GM12878 (cell line): ENCODE data around the gene POLR2L. TPM values are rescaled to one million over a fixed set of nuclear protein-coding genes. Genes with fewer than 3 reads are reported as not detected.
A peak's percentile ranks its signal among the peaks of the same experiment; 100 is the strongest.

Experiments used
- ATF7 ChIP-seq: fragments of 450-650 bp; IDR thresholded peaks from 2 replicates; pipeline ENCODE4 v1.6.1; 2016; ENCODE audit warnings: low read depth, mild to moderate bottlenecking
- CBFB ChIP-seq: IDR thresholded peaks from 2 replicates; pipeline ENCODE4 v1.6.1; 2016; ENCODE audit warnings: antibody characterized with exemption, low read depth
- CREB1 ChIP-seq: IDR thresholded peaks from 2 replicates; pipeline ENCODE4 v1.6.1; 2012; ENCODE audit warnings: low read depth, mild to moderate bottlenecking, inconsistent platforms
- E2F4 ChIP-seq: IDR thresholded peaks from 2 replicates; pipeline ENCODE4 v1.6.1; 2012; ENCODE audit warnings: low read depth, low read length, improper control_type of control experiment
- FOXM1 ChIP-seq: IDR thresholded peaks from 2 replicates; pipeline ENCODE4 v1.6.1; 2012; ENCODE audit warnings: low read depth, mild to moderate bottlenecking, inconsistent platforms, low read length, moderate library complexity
- GATAD2B ChIP-seq: fragments of 450-650 bp; conservative IDR thresholded peaks from 2 replicates; pipeline ENCODE4 v1.6.1; 2017; ENCODE audit warnings: low read depth, mild to moderate bottlenecking, moderate library complexity
- HCFC1 ChIP-seq: fragments of 150-350 bp; IDR thresholded peaks from 2 replicates; pipeline ENCODE4 v1.6.1; 2014; ENCODE audit warnings: low read length
- HDAC6 ChIP-seq: fragments of 200-600 bp; sonication (generic); IDR thresholded peaks from one replicate; pipeline ENCODE4 v1.8.0; 2017; ENCODE audit warnings: antibody characterized with exemption; ENCODE audit not compliant: unreplicated experiment
- MEF2B ChIP-seq: fragments of 450-650 bp; IDR thresholded peaks from 2 replicates; pipeline ENCODE4 v1.6.1; 2018; ENCODE audit warnings: mild to moderate bottlenecking, moderate library complexity; ENCODE audit not compliant: partially characterized antibody, poor library complexity, severe bottlenecking
- MXI1 ChIP-seq: fragments of 150-350 bp; IDR thresholded peaks from 2 replicates; pipeline ENCODE4 v1.6.1; 2011; ENCODE audit warnings: low read depth, mild to moderate bottlenecking, inconsistent platforms, low read length, improper control_type of control experiment
- NR2F1 ChIP-seq: fragments of 450-650 bp; conservative IDR thresholded peaks from 2 replicates; pipeline ENCODE4 v1.6.1; 2017; ENCODE audit warnings: mild to moderate bottlenecking
- PBX3 ChIP-seq: IDR thresholded peaks from 2 replicates; pipeline ENCODE4 v1.6.1; 2011; ENCODE audit warnings: mild to moderate bottlenecking, low read depth, low read length, moderate library complexity; ENCODE audit not compliant: insufficient replicate concordance
- POLR2A ChIP-seq: IDR thresholded peaks from 2 replicates; pipeline ENCODE4 v1.6.1; 2011; ENCODE audit warnings: low read depth, mild to moderate bottlenecking, low read length
- POLR2AphosphoS2 ChIP-seq: IDR thresholded peaks from 2 replicates; pipeline ENCODE4 v1.6.1; 2011; ENCODE audit warnings: low read depth, mild to moderate bottlenecking, low read length, improper control_type of control experiment, moderate library complexity
- POU2F2 ChIP-seq: IDR thresholded peaks from 3 replicates; pipeline ENCODE4 v1.6.1; 2011; ENCODE audit warnings: low read depth, mild to moderate bottlenecking, low read length, borderline replicate concordance
- RUNX3 ChIP-seq: IDR thresholded peaks from 2 replicates; pipeline ENCODE4 v1.6.1; 2012; ENCODE audit warnings: low read length, inconsistent platforms
- SIN3A ChIP-seq: IDR thresholded peaks from 2 replicates; pipeline ENCODE4 v1.6.1; 2012; ENCODE audit warnings: low read depth, low read length, improper control_type of control experiment
- SIX5 ChIP-seq: IDR thresholded peaks from 2 replicates; pipeline ENCODE4 v1.6.1; 2011; ENCODE audit warnings: mild to moderate bottlenecking, low read depth, low read length, moderate library complexity; ENCODE audit not compliant: severe bottlenecking
- STAT1 ChIP-seq: fragments of 450-650 bp; conservative IDR thresholded peaks from 2 replicates; pipeline ENCODE4 v1.6.1; 2014; ENCODE audit warnings: antibody characterized with exemption, mild to moderate bottlenecking
- TCF3 ChIP-seq: IDR thresholded peaks from 2 replicates; pipeline ENCODE4 v1.6.1; 2012; ENCODE audit warnings: low read depth, mild to moderate bottlenecking, low read length, borderline replicate concordance; ENCODE audit not compliant: insufficient read depth
- YY1 ChIP-seq: IDR thresholded peaks from 2 replicates; pipeline ENCODE4 v1.6.1; 2011; ENCODE audit warnings: low read depth, mild to moderate bottlenecking, low read length
- polyA plus RNA-seq, 11 experiments: library from polyadenylated mRNA; depleted of rRNA in 4 of 11; unstranded in 6 of 11; stranded (reverse) in 5 of 11; fragments of >200 nt; fragmentation: Nextera tagmentation in 4 of 11; fragmentation: Illumina TruSeq in 1 of 11; extraction: Ambion mirVana in 4 of 11; extraction: Trizol in 1 of 11; gene quantifications; 1 replicate in 1 of 11; 2 replicates in 10 of 11; pipeline versions ENCODE4 v1.2.1 to v1.2.3, GENCODE V29; 2011 to 2016; ENCODE audit warnings: inconsistent platforms in 2 of 11, missing spikeins in 2 of 11, low read depth in 1 of 11
- total RNA-seq, 4 experiments: library from RNA; depleted of rRNA in 3 of 4; stranded (reverse); fragments of >200 nt in 3 of 4; fragmentation: Illumina TruSeq in 1 of 4; extraction: Trizol in 1 of 4; gene quantifications; 2 replicates each; pipeline versions ENCODE4 v1.2.1 to v1.2.3, GENCODE V29; 2013 to 2021
- TF ChIP-seq, protein P1 (sequence below): fragments of 450-650 bp; IDR thresholded peaks from 2 replicates; pipeline ENCODE4 v1.6.1; 2017; ENCODE audit warnings: low read depth, mild to moderate bottlenecking, moderate library complexity
- TF ChIP-seq, protein P2 (sequence below): fragments of 450-650 bp; IDR thresholded peaks from 2 replicates; pipeline ENCODE4 v1.6.1; 2017; ENCODE audit warnings: borderline replicate concordance
- TF ChIP-seq, protein P3 (sequence below): fragments of 450-650 bp; IDR thresholded peaks from 2 replicates; pipeline ENCODE4 v1.6.1; 2018; ENCODE audit warnings: borderline replicate concordance, mild to moderate bottlenecking; ENCODE audit not compliant: partially characterized antibody

POLR2L gene
- total and polyA plus RNA-seq, 10 of the 15 experiments (the other 5 are each of a cell fraction or from before 2014, with no cell fraction given) = 23.1 to 497 (median 125) TPM

GRCh38 chr11:842370-843002, at the start of gene POLR2L, which contains the start of gene TSPAN4 (continued):
- TF ChIP-seq MXI1 = peak; percentile 97
- TF ChIP-seq FOXM1 = no peak
- TF ChIP-seq, protein P1, sequence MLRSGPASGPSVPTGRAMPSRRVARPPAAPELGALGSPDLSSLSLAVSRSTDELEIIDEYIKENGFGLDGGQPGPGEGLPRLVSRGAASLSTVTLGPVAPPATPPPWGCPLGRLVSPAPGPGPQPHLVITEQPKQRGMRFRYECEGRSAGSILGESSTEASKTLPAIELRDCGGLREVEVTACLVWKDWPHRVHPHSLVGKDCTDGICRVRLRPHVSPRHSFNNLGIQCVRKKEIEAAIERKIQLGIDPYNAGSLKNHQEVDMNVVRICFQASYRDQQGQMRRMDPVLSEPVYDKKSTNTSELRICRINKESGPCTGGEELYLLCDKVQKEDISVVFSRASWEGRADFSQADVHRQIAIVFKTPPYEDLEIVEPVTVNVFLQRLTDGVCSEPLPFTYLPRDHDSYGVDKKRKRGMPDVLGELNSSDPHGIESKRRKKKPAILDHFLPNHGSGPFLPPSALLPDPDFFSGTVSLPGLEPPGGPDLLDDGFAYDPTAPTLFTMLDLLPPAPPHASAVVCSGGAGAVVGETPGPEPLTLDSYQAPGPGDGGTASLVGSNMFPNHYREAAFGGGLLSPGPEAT = peak; percentile 98
- TF ChIP-seq CREB1 = 0 out of 2 replicates have a peak, but pooled peaks have one; percentile 11
- TF ChIP-seq PBX3 = peak; percentile 96
- TF ChIP-seq NR2F1 = peak; percentile 79
- peak; percentile 65 for TF ChIP-seq HCFC1
- TF ChIP-seq SIX5 = peak; percentile 60
- TF ChIP-seq SIN3A = peak; percentile 82; the same call in 1 of the 2 replicates
- peak; percentile 86 for TF ChIP-seq TCF3
- peak; percentile 94 for TF ChIP-seq YY1
- TF ChIP-seq, protein P2, sequence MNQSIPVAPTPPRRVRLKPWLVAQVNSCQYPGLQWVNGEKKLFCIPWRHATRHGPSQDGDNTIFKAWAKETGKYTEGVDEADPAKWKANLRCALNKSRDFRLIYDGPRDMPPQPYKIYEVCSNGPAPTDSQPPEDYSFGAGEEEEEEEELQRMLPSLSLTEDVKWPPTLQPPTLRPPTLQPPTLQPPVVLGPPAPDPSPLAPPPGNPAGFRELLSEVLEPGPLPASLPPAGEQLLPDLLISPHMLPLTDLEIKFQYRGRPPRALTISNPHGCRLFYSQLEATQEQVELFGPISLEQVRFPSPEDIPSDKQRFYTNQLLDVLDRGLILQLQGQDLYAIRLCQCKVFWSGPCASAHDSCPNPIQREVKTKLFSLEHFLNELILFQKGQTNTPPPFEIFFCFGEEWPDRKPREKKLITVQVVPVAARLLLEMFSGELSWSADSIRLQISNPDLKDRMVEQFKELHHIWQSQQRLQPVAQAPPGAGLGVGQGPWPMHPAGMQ = no peak
- TF ChIP-seq STAT1 = peak; percentile 100
- TF ChIP-seq MEF2B = peak; percentile 41
- TF ChIP-seq POLR2A = peak; percentile 100
- TF ChIP-seq GATAD2B = peak; percentile 91
- TF ChIP-seq RUNX3 = peak; percentile 88
- TF ChIP-seq POLR2AphosphoS2 = peak; percentile 95
- TF ChIP-seq HDAC6 = peak; percentile 85
- TF ChIP-seq ATF7 = peak; percentile 96
- TF ChIP-seq CBFB = peak; percentile 37; the same call in 1 of the 2 replicates
- TF ChIP-seq E2F4 = peak; percentile 36; the same call in 1 of the 2 replicates
- TF ChIP-seq, protein P3, sequence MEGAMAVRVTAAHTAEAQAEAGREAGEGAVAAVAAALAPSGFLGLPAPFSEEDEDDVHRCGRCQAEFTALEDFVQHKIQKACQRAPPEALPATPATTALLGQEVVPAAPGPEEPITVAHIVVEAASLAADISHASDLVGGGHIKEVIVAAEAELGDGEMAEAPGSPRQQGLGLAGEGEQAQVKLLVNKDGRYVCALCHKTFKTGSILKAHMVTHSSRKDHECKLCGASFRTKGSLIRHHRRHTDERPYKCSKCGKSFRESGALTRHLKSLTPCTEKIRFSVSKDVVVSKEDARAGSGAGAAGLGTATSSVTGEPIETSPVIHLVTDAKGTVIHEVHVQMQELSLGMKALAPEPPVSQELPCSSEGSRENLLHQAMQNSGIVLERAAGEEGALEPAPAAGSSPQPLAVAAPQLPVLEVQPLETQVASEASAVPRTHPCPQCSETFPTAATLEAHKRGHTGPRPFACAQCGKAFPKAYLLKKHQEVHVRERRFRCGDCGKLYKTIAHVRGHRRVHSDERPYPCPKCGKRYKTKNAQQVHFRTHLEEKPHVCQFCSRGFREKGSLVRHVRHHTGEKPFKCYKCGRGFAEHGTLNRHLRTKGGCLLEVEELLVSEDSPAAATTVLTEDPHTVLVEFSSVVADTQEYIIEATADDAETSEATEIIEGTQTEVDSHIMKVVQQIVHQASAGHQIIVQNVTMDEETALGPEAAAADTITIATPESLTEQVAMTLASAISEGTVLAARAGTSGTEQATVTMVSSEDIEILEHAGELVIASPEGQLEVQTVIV = peak; percentile 96
- peak; percentile 93 for TF ChIP-seq POU2F2
